NOMO-1 treated with dmso at 0.1 percent for 144 hours (cell line): Measurements from ENCODE around the gene COMT.

Source experiments
- DNase-seq: peaks from one replicate; lab custom pipeline; 2025; ENCODE audit not compliant: unreplicated experiment; lab: John Stamatoyannopoulos, UW

The COMT gene

DNA sequence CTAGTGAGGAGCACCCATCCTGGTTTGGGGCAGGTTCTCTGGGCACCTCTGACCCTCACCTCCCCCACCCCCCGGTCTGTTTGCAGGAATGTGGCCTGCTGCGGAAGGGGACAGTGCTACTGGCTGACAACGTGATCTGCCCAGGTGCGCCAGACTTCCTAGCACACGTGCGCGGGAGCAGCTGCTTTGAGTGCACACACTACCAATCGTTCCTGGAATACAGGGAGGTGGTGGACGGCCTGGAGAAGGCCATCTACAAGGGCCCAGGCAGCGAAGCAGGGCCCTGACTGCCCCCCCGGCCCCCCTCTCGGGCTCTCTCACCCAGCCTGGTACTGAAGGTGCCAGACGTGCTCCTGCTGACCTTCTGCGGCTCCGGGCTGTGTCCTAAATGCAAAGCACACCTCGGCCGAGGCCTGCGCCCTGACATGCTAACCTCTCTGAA is 26.9 kb downstream of the COMT start:
- no peak for DNase-seq

DNA sequence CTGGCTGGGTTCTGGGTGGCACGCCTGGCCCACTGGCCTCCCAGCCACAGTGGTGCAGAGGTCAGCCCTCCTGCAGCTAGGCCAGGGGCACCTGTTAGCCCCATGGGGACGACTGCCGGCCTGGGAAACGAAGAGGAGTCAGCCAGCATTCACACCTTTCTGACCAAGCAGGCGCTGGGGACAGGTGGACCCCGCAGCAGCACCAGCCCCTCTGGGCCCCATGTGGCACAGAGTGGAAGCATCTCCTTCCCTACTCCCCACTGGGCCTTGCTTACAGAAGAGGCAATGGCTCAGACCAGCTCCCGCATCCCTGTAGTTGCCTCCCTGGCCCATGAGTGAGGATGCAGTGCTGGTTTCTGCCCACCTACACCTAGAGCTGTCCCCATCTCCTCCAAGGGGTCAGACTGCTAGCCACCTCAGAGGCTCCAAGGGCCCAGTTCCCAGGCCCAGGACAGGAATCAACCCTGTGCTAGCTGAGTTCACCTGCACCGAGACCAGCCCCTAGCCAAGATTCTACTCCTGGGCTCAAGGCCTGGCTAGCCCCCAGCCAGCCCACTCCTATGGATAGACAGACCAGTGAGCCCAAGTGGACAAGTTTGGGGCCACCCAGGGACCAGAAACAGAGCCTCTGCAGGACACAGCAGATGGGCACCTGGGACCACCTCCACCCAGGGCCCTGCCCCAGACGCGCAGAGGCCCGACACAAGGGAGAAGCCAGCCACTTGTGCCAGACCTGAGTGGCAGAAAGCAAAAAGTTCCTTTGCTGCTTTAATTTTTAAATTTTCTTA is 27.8 kb downstream of the COMT start:
- DNase-seq, result no peak

DNA sequence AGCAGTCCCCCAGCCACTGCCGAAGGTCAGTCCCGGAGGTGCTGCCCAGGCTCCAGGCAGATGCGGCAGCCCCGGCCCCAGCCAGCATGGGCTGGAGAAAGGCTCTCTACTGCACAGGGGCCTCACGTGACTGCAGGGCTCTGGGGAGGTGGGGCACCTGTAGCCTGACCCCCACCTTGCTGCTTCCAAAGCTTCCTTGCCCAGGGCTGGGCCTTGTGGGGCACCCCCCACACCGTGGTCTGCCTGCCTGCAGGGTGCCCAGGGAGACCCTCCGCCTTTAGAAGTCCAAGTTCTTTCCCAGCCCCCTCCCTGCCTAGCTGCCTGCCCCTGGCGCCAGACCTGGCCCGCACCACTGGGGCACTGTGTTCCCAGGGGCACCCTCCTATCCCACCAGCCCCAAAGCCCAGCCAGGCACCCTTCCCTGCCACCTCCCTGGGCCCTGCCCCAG is 28.5 kb downstream of the COMT start:
- DNase-seq, result no peak

GRCh38 chr22:19970479-19971275 is 29.1 kb downstream of the COMT start:
- peak; percentile 28 for DNase-seq

DNA sequence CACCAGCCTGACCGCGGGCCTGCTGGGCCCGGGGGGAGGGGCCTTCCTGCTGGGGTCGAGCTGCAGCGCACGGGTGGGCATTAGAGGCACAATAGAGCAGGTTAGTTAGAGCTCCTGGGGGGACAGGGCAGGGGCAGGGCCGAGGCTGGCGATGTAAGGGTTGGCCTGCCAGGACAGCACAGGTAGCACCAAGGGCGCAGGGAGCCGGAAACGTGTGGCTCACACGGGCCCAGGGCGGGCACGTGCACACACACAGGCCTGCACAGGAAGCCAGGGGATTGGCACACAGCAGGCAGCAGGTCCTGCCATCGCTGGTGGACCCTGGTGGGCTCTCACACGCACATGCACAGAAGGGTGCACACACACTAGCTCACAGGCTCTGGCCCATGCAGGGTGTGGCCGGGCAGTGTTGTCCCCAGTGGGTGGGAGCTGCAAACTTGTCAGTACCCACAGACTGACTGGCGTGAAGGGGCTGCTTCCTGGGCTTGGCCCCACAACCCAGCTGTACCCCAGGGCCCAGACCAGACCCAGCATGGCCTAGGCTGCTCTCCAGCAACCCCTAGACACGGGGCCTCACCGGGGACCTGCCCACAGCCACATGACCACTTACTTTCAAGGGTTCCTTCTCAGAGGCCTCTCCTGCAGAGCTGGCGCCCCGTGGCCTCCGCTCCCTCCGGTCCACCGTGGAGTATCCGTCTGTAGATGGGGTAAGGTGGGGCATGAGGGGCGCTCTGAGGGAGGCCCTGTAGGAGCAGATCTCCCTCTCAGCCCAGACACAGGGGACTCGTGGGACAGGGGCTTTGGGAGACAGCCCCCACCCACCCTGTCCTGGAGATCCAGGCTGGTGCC is 29.9 kb downstream of the COMT start:
- no peak for DNase-seq

DNA sequence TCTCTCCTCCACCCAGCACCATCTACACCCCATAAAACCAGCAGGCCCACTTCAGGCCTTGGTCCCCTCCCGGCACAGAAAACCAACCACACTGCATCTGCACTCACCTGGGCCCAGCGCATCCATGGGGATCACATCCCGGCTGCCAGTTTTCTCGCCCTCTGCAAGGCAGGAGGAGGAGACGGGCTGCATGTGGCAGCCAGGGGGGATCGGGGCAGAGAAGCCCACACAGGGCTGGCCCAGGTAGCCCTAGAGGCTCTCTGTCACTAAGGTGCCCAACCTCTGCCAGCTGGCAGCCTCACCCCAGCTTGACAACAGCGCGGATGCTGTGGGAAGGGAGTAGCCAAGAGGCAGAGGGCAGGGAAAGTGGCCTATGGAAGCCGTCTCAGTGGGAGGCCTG is 30.7 kb downstream of the COMT start:
- DNase-seq, result no peak

DNA sequence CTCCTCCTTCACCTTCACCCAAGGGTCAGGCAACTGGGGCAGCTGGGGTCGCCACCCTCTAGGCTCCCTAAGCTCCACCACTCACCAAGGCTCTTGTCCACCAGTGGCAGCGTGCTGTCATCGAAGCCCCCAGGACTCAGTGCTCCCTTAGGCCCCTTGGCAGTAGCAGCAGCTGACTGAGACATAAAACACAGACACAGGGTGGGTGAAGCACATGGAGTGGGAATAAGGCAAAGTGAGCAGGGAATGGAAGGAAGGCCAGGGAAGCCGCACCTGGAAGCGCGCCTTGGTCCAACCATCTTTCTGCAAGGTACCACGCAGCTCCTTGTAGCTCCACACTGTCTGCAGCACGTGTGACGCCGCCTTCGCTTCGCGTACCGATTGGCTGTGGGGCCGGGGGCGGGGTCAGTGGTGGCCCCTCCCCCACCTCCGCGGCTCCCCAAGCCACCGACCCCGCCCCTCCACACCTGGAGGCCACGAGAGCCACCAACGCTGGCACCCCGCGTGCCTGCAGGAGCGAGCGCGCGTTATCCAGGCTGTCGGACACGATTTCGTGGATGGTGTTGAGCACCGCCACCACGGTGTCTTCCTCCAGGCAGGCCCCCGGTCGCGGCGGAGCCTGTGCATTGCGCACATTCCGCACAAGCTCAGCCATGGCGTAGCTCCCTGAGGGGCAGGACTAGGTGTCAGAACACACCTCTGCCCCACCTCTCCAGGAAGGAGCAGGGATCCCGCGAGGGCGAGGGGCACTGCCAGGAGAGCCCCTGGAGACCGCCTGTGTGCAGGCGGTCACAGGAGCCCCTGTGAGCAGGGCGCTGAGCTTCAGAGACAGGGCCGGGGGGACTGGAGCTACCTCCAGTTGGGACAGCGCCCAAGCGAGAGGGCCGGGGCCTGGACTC is 31.3 kb downstream of the COMT start:
- DNase-seq, result no peak

GRCh38 chr22:19973551-19974267 is 32.1 kb downstream of the COMT start:
- no peak for DNase-seq

DNA sequence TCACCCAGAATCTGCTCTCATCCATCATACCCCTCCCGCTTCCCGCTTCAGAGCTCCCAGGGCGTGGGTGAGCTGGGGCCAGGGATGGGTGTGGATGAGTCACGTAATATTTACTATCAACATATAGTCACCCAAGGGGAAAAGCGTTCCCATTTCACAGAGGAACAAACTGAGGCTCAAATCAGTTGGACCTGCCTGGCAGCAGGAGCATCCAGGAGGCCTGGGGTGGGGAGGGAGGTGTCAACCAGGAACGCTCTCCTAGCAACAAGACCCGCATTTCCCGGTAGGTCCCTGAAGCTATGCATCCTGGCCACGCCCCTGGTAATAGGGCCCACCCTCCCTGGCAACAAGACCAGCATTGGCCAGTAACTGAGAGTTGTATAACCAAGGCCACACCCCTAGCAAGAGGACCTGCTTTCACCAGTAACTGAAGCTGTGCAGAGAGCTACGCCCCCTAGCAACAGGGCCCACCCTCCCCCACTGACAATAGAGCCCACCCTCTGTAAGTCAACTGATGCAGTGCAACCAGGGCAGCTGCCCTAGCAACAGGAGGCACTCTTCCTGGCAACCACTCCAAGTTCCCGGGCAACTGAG is 32.8 kb downstream of the COMT start:
- no peak for DNase-seq

DNA sequence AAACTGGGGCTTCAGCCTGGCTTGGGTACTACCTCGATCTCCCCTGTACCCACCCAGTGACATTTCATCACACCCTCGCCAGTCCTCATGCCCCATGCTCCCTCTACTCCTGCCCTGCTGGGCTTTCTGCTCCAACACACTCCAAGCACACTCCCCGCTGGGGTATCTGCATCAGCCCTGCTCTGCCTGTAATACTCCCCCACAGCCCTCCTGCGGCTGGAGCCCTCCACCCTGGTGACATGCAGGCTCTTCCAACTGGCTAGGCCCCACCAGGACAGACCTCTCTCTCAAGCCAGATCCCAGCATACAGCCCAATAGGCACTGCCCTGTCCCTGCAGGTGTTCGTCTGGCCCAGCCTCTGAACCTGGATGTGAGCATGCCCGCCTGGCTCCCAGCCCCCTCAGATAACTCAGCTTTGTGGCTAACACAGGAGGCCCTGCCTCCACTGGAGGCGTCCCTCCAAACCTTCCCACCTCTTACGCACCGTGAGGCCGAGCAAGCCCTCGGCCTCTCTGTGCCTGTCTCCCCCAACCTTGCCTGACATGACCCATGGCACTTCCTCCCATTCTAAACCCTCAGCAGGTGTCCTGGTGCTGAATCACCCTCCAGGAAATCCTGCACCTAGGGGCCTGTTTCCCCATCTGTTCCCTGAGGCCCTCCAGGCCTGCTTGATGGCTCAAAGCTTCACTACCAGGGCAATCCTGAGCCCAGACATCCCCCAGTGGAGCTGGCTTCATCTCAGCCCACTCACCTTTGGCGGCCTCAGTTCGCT is 33.5 kb downstream of the COMT start:
- DNase-seq, result no peak

- DNase-seq, result no peak
Measured at GRCh38 chr22:19975707-19976035, 34.1 kb downstream of the COMT start.

DNA sequence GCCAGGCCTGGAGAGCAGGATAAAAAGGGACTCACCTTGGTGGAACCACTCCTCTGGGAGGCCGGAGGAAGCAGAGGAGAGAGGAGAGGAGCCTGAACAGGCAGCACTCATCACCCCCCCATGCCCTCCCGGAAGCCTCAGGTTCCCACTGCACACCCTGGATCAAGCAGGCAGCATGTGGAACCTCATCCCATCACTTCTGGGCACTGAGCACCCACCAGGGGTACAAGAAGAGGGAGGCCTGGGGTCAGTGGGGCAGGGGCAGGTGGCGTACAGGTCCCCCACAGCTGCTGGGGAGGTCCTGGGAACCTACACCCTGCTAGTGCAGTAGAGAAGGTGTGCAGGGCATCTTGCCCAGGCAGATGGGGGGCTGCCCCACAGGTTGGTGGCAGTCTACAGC is 35.1 kb downstream of the COMT start:
- DNase-seq, result no peak

DNA sequence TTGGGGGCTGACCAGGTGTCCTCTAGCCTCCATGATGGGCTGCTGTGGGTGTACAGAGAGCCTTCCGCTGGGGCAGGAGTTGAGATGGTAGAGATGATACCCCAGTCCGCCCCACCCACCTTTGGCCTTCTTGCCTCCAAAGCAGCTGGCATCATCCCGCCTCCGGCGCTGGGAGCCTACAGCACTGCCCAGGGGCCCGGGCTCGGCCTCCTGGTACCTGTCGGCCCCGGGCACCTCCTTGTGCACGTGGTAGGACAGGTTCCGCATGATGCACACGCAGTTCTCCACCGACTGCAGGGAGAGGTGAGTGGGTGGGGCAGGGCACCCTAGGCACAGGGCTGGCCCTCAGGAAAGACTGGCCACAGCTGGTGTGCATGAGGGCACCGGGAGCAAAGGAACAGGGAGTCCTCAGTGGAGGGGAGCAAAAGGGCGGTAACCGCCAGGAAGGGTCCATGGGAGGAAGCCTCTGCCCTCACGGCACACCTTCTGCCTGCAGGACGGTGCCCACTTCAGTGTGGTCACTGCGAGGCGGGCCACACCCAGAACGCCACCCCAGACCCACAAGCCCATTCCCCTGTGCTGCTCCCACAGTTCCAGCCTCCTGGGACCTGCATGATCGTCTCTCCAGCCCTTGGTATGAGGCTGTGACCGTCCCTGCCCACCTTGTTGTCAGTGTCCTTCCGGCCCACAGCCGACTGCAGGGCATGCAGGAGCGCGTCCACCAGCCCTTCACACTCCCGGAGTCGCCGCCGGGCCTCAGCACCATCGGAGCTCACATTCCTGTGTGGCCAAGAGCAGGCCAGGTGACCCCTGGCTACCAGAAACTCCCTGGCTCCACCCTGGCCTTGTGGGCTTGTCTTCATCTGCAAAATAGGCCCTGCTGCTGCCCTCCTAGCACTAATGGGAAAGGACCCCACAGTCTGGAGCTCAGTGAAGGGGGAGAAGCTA is 36.0 kb downstream of the COMT start:
- no peak for DNase-seq

DNA sequence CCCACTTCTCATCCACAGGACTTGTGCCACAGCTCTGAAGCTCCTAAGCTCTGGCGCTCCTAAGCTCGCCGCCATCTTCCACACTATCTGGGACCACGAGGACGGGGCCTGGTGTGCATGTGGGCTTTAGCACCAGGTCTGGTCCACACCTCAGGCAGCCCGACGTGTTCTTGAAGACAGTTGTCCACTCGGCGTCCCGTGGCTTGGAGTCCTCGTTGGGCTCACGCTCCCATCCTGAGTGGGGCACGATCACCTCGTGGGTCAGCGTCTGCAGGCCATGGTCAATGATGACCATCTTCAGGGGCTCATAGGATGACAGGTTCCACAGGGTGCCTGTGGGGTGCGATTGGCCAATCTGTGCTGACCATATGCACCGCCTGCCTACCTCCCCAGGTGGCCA is 37.2 kb downstream of the COMT start:
- DNase-seq, result no peak

- no peak for DNase-seq
Measured at GRCh38 chr22:19979712-19980493, 38.3 kb downstream of the COMT start.

GRCh38 chr22:19980766-19981165 is 39.2 kb downstream of the COMT start:
- no peak for DNase-seq
